ENCODE results near the gene NGLY1.

- TF ChIP-seq EZH2 (IDR thresholded peaks at IDR 0.05; ENCODE audit: low read depth, low read length, severe bottlenecking), result no peak
- no peak for TF ChIP-seq POLR2A (IDR thresholded peaks at IDR 0.05; ENCODE audit: control extremely low read depth in 1 of 2, low read depth in 2 of 2, low read length in 2 of 2)
- TF ChIP-seq CTCF (IDR thresholded peaks at IDR 0.05; ENCODE audit: control extremely low read depth in 1 of 3, insufficient read depth in 1 of 3, low read depth in 1 of 3, low read length in 3 of 3), result no peak
- TF ChIP-seq NRF1 (IDR thresholded peaks at IDR 0.05; ENCODE audit: low read depth, low read length), result no peak
- TF ChIP-seq ZNF274 (IDR thresholded peaks at IDR 0.05; ENCODE audit: borderline replicate concordance, extremely low read depth, low read length), result no peak
- no peak for TF ChIP-seq EP300 (IDR thresholded peaks at IDR 0.05; ENCODE audit: borderline replicate concordance in 1 of 2, low read depth in 2 of 2, low read length in 2 of 2)
- TF ChIP-seq BRCA1 (IDR thresholded peaks at IDR 0.05; ENCODE audit: low read depth, low read length), result no peak
Observed at GRCh38 chr3:25674670-25675069, 108.6 kb downstream of the NGLY1 start.
